ENCODE measurements around the gene EFCAB14. TPM values are rescaled to one million over a fixed set of nuclear protein-coding genes. Genes with fewer than 3 reads are reported as not detected.

EFCAB14 gene
- total and polyA plus RNA-seq, 9 of the 15 experiments (the other 6 are each of a cell fraction or from before 2014, with no cell fraction given): 7.3 to 49.0 (median 37.3) TPM

DNA sequence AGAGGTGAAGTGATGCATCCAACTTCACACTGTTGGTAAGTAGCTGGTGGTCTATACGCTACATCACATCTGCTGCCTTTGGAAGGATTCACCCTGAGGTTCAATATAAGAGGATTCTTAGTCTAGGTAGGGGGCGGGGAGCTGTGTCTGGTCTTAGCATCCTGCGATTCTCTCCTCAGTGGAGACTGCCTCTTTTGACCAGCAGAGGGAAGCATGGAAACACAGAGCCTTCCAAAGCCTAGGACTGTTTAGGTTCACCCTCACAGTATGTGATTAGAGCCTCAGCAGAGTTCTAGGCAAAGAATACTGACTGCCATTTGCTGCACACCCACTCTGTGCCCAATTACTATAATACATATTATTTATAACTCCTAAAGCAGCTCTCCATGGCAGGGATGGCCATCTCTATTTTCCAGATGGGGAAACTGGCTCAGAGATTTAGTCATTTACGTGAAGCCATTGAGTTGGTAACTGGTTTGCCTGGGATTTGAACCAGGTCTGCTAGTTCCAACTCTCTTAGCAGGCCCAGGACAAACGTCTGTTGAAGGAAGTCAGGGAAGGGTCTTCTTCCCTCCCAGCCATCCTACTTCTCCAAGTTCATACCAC is 28.9 kb upstream of the EFCAB14 start (continued):
- no peak for TF ChIP-seq ZBTB40 (IDR thresholded peaks at IDR 0.05)
- no peak for TF ChIP-seq ZBTB40 (CRISPR knock-in tag; IDR thresholded peaks at IDR 0.05)
- TF ChIP-seq RCOR1 (IDR thresholded peaks at IDR 0.05; ENCODE audit: borderline replicate concordance in 1 of 2, low read depth in 2 of 2, low read length in 2 of 2): peak in 1 of 2 experiments; percentile 50; a peak in 1 of 4 replicates
- no peak for TF ChIP-seq HNRNPK (IDR thresholded peaks at IDR 0.05; ENCODE audit: low read depth, low read length, poor library complexity, severe bottlenecking)
- peak; percentile 50; the same call in 1 of the 2 replicates for TF ChIP-seq REST (IDR thresholded peaks at IDR 0.05; ENCODE audit: borderline replicate concordance)
- TF ChIP-seq REST (CRISPR knock-in tag; IDR thresholded peaks at IDR 0.05; ENCODE audit: low read depth): no peak

Measured in K562 (cell line).